Hematopoietic multipotent progenitor cell treated with erythropoietin and hydrocortisone succinate and interleukin-3 and kit ligand, for 4 days (in vitro differentiated cells): ENCODE data around the gene C5AR2.

Experiments used
- DNase-seq: peaks from one replicate; pipeline ENCODE4 v3.0.0-alpha.2; 2015

The C5AR2 gene

DNA sequence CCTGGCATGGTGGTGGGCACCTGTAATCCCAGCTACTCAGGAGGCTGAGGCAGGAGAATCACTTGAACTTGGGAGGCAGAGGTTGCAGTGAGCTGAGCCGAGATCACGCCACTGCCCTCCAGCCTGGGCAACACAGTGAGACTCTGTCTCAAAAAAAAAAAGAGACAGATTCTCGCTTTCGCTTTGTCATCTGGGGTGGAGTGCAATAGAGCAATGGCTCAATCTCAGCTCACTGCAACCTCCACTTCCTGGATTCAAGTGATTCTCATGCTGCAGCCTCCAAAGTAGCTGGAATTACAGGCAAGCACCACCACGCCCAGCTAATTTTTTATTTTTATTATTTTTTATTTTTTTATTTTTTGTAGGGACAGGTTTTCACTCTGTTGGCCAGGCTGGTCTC is 56.7 kb downstream of the C5AR2 start:
- peak; percentile 22 for DNase-seq

DNA sequence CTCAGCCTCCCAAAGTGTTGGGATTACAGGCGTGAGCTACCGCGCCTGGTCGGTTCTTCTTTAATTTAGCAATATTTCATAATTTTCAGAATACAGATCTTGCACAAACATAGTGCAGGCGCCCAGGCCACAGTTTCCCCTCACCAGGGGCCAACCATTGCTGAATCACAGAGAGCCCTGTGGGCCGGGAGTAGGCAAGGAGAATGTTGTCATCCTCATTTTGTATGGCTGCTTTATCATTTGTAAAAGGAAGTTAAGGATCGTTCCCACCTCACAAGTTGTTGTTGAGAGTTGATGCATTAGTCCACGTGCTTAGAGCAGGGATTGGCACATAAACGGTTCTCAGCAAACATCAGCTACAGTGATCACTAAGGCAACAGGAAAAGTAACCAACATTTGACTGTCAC is 57.2 kb downstream of the C5AR2 start:
- peak; percentile 63 for DNase-seq

DNA sequence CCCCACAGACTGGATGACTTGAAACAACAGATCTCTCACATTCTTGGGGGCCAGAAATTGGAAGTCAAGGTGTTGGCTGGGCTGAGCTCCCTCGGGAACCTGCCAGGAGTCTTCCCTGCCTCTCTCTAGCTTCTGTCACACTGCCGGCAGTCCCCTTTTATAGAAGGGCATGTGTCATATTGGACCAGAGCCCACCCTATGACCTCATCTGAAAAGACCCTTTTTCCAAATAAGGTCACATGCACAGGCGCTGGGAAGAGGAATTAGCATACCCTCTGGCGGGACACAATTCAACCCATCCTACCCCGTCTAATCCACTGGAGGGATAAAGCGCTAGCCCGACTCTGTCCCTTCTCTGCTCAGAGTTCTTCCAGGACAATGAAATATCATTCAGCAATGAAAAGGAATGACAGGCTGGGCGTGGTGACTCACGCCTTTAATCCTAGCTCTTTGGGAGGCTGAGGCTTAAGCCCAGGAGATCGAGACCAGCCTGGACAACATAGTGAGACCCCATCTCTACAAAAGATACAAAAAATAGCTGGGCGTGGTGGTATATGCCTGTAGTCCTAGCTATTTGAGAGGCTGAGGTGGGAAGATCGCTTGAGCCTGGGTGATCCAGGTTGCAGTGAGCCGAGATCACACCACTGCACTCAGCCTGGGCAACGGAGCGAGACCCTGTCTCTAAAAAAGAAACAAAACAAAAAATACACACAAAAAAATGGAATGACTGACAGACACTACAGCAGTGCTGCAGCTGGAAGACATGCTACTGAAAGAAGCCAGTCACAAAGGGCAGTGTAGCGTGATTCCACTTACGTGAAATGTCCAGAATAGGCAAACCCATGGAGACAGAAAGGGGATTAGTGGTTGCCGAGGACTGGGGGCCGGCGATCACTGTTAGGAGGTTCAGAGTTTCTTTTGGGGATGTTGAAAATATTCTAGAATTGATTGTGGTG is 58.8 kb downstream of the C5AR2 start:
- DNase-seq = no peak

DNA sequence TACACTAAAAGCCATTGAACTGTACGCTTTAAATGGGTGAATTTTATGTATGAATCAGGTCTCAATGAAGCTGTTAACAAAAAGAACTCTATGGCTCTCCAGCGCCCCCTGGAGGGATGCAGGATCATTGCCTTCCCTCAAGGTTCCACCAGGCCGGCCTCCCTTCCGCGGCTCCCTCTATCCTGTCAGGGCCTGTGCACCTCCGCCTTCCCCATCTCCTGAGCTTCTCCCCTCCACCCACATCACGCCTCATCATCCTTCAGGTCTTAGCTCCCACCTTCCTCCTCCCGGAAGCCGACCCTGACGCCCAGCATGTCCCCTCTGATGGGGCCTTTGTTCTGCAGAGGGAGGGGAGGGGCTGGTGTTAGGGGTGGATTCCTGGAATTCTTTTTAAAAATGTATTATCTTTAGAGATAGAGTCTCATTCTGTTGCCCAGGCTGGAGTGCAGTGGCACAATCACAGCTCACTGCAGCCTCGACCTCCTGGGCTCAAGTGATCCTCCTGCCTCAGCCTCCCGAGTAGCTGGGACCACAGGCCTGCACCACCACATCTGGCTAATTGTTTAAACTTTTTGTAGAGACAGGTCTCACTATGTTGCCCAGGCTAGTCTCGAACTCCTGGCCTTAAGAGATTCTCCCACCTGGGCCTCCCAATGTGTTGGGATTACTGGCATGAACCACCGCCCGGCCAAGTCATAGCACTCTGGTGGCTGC is 59.7 kb downstream of the C5AR2 start:
- DNase-seq = peak; percentile 90
